CD4-positive, alpha-beta T cell (primary cell): ENCODE data around the gene GPR55. TPM values are rescaled to one million over a fixed set of nuclear protein-coding genes. Genes with fewer than 3 reads are reported as not detected.

Experiments used
- ATAC-seq: fragments of 200-7000 bp; cut with Tn5 transposase; one replicate; pipeline ENCODE4 v1.10.0; 2022; ENCODE audit warnings: mild to moderate bottlenecking; ENCODE audit not compliant: poor library complexity
- CTCF ChIA-PET: fragments of 350-600 bp; sonication (Branson Sonifier 250); formaldehyde crosslinking; loops from one replicate; lab custom pipeline; 2021; ENCODE audit warnings: antibody characterized with exemption, inconsistent platforms; lab: Charles Lee
- POLR2A ChIA-PET: fragments of 350-600 bp; sonication (Branson Sonifier 250); formaldehyde crosslinking; loops from one replicate; lab custom pipeline; 2021; ENCODE audit warnings: antibody characterized with exemption, inconsistent platforms; lab: Charles Lee
- DNase-seq, 14 experiments: peaks; one replicate each; pipeline ENCODE4 v3.0.0-alpha.2; 2013 to 2020; ENCODE audit warnings: mixed read lengths in 2 of 14
- H3K27ac ChIP-seq, 2 donors: one replicate each; pipeline versions ENCODE4 v1.5.1 to v1.7.0; 2013; ENCODE audit warnings: low read length in 2 of 2, low read depth in 1 of 2, mild to moderate bottlenecking in 1 of 2
- H3K27me3 ChIP-seq, 2 experiments: 1 replicate in 1 of 2; 2 replicates in 1 of 2; pipeline versions ENCODE4 v1.6.1 to v1.7.0; 2013; ENCODE audit warnings: low read length in 2 of 2, control low read depth in 1 of 2, mild to moderate bottlenecking in 1 of 2, moderate library complexity in 1 of 2; ENCODE audit not compliant: insufficient read depth in 2 of 2, control insufficient read depth in 1 of 2
- H3K36me3 ChIP-seq: one replicate; pipeline ENCODE4 v1.6.1; 2013; ENCODE audit warnings: low read length, control low read depth; ENCODE audit not compliant: insufficient read depth
- H3K4me1 ChIP-seq: one replicate; pipeline ENCODE4 v1.6.1; 2013; ENCODE audit warnings: low read length, control low read depth; ENCODE audit not compliant: insufficient read depth
- H3K4me3 ChIP-seq: one replicate; pipeline ENCODE4 v1.5.1; 2013; ENCODE audit warnings: mild to moderate bottlenecking, low read length, moderate library complexity
- H3K9me3 ChIP-seq, 2 experiments: 1 replicate in 1 of 2; 2 replicates in 1 of 2; pipeline versions ENCODE4 v1.6.1 to v1.7.0; 2013; ENCODE audit warnings: low read length in 2 of 2, mild to moderate bottlenecking in 2 of 2, control low read depth in 1 of 2, moderate library complexity in 1 of 2; ENCODE audit not compliant: control insufficient read depth in 1 of 2, insufficient read depth in 1 of 2
- H3K27ac Mint-ChIP-seq: one replicate; pipeline ENCODE4 v1.8.0; 2020; ENCODE audit warnings: mixed read lengths
- H3K27me3 Mint-ChIP-seq: one replicate; pipeline ENCODE4 v1.8.0; 2021; ENCODE audit warnings: mixed read lengths
- H3K36me3 Mint-ChIP-seq: one replicate; pipeline ENCODE4 v1.8.0; 2021; ENCODE audit warnings: low read depth, mixed read lengths
- H3K4me1 Mint-ChIP-seq: one replicate; pipeline ENCODE4 v1.8.0; 2021; ENCODE audit warnings: low read depth, mixed read lengths
- H3K4me3 Mint-ChIP-seq: one replicate; pipeline ENCODE4 v1.8.0; 2020; ENCODE audit warnings: mild to moderate bottlenecking, mixed read lengths
- H3K9me3 Mint-ChIP-seq: one replicate; pipeline ENCODE4 v1.8.0; 2020; ENCODE audit warnings: mixed read lengths
- intact Hi-C, 2 experiments: fragments of 100-400 bp; cut with DNase I in 1 of 2; cut with micrococcal nuclease in 1 of 2; formaldehyde crosslinking; loops; one replicate each; pipeline versions ENCODE4 v1.15.1 to v1.9.0; 2023 to 2025; cut with DNase I, micrococcal nuclease
- total RNA-seq, 174 experiments: library from RNA in 2 of 174; stranded (reverse) in 2 of 174; gene quantifications; one replicate each; pipeline ENCODE4 v1.2.3 and lab custom pipeline; 2021 to 2026
- TF ChIP-seq, protein P1 (sequence below): fragments of 200-600 bp; IDR thresholded peaks from one replicate; pipeline ENCODE4 v1.8.0; 2022; ENCODE audit warnings: antibody characterized with exemption, mild to moderate bottlenecking

Gene GPR55
- total RNA-seq, 2 experiments from 2014 or later: 2.9 to 3.8 TPM

DNA sequence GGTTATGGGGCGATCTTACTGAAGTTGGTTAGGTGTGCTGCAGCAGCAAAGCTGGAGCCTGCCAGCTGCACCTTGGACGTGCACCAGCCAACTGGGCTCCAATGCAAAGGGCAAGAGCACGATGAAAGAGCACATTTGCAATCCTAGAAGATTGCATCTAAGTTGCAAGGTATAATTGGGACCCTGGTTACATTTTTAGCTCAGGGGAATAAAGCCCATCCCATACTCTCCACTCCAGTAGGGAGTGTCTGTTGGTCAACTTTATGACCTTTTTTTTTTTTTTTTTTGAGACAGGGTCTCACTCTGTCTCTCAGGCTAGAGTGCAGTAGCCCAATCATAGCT, 22.2 kb upstream of the GPR55 start:
- Histone ChIP-seq H3K4me1 (peaks cover 13% of the 10 kb centered on the region), H3K36me3 (no peaks in the 10 kb centered on the region), H3K27me3 (no peaks in the 10 kb centered on the region), H3K4me3 (no peak overlapping the region), H3K9me3 (no peaks in the 10 kb centered on the region), H3K27ac (no peak overlapping the region)
- Mint-ChIP-seq H3K4me1 (peaks cover 4% of the 10 kb centered on the region), H3K36me3 (no peaks in the 10 kb centered on the region), H3K27me3 (no peaks in the 10 kb centered on the region), H3K27ac (no peak overlapping the region), H3K4me3 (no peak overlapping the region), H3K9me3 (no peaks in the 10 kb centered on the region)
- no peak for DNase-seq
- intact Hi-C loops: no loop called here
- no peak for ATAC-seq
- CTCF ChIA-PET: no interaction called here
- TF ChIP-seq, protein P1, sequence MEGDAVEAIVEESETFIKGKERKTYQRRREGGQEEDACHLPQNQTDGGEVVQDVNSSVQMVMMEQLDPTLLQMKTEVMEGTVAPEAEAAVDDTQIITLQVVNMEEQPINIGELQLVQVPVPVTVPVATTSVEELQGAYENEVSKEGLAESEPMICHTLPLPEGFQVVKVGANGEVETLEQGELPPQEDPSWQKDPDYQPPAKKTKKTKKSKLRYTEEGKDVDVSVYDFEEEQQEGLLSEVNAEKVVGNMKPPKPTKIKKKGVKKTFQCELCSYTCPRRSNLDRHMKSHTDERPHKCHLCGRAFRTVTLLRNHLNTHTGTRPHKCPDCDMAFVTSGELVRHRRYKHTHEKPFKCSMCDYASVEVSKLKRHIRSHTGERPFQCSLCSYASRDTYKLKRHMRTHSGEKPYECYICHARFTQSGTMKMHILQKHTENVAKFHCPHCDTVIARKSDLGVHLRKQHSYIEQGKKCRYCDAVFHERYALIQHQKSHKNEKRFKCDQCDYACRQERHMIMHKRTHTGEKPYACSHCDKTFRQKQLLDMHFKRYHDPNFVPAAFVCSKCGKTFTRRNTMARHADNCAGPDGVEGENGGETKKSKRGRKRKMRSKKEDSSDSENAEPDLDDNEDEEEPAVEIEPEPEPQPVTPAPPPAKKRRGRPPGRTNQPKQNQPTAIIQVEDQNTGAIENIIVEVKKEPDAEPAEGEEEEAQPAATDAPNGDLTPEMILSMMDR: no peak
- POLR2A ChIA-PET: interaction anchor here (0.9 kb wide), 1 partner anchor 28 kb away, joined by 3 read pairs; no protein-coding TSS in a partner anchor

DNA sequence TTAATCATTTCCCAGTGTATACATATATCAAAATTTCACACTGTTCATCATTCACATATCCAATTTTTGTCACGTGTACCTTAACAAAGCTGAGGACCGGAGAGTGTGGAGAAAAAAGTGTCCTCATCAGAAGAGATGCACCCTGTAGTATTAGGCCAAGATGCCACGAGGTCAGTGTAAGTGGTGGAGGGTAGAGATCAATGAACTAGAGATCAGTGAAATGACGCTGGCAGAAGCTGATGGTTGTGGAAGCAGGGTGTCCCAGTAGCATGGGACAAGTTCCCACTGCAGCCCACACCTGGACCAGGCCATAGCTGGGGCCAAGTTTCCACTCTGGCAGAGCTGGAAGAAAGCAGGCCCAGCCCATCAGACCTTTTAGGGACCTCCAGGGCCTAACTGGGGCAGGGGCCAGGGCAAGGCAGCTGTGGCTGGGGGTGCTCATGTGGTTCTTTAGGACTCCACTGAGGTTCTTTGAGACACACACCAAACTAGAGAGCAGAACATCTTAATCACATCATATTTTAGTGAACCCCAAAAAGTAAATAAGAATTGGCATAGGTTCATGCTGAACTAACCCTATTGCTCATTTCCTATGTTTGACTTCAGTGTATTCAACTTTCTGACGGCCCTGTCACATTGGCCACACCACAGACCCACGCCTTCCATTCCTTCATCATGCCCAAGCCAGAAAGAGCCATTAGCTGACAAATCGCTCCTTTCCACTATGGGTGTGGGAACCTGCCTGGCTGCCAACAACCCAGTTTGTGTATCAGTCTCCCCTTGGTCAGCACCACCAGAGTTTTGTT, 21.6 kb upstream of the GPR55 start:
- H3K27me3 Mint-ChIP-seq: no peaks in the 10 kb centered on the region
- no peak for DNase-seq
- no peaks in the 10 kb centered on the region for H3K36me3 Mint-ChIP-seq
- Histone ChIP-seq H3K4me3 (no peak overlapping the region), H3K27me3 (no peaks in the 10 kb centered on the region), H3K36me3 (no peaks in the 10 kb centered on the region), H3K27ac (no peak overlapping the region), H3K9me3 (no peaks in the 10 kb centered on the region), H3K4me1 (peaks cover 13% of the 10 kb centered on the region)
- intact Hi-C loops: no loop called here
- CTCF ChIA-PET: no interaction called here
- no peaks in the 10 kb centered on the region for H3K9me3 Mint-ChIP-seq
- POLR2A ChIA-PET: no interaction called here
- H3K4me3 Mint-ChIP-seq: no peak overlapping the region
- no peak for ATAC-seq
- H3K4me1 Mint-ChIP-seq: peaks cover 4% of the 10 kb centered on the region
- TF ChIP-seq, protein P1: no peak
- no peak overlapping the region for H3K27ac Mint-ChIP-seq

DNA sequence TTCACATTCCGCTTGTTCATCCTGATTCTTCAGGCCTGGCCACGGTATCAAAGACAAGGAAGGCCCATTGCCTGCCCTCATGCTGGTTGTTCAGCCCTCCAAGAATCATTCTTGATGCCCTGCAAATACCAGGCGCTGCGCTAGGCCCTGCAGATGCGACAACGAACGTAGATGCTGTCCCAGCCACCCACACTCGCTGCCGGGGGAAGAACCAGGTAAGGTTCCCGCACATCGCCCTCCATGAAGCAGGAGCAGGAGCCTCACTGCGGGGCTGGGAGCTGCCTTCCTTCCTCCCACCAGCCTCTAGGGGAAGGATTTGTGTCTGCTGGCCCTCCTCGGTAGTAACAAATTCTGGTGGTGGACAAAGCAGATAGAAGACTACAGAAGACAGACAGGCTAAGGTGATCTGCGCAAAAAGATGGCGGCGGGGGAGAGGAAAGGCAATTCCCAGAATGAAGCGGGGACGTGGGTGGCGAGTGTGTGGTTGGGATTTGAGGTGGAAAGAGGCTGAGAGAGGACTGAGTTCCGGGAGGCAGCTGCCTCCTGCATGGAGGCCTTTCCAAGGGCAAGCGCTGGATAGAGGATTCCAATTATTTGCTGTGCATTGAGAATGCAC, 19.8 kb upstream of the GPR55 start:
- no peak for DNase-seq
- intact Hi-C loops: no loop called here
- no peak overlapping the region for H3K27ac Mint-ChIP-seq
- H3K4me1 Mint-ChIP-seq: peaks cover 4% of the 10 kb centered on the region
- H3K9me3 Mint-ChIP-seq: no peaks in the 10 kb centered on the region
- no peak overlapping the region for H3K4me3 Mint-ChIP-seq
- H3K27me3 ChIP-seq: no peaks in the 10 kb centered on the region
- no peaks in the 10 kb centered on the region for H3K36me3 ChIP-seq
- CTCF ChIA-PET: no interaction called here
- no peak overlapping the region for H3K27ac ChIP-seq
- peaks cover 11% of the 10 kb centered on the region for H3K4me1 ChIP-seq
- H3K4me3 ChIP-seq: no peak overlapping the region
- TF ChIP-seq, protein P1: no peak
- no peaks in the 10 kb centered on the region for H3K9me3 ChIP-seq
- ATAC-seq: no peak
- POLR2A ChIA-PET: no interaction called here
- no peaks in the 10 kb centered on the region for H3K27me3 Mint-ChIP-seq
- H3K36me3 Mint-ChIP-seq: no peaks in the 10 kb centered on the region
